HepG2 (cell line): ENCODE measurements around the gene ZFP36L2. TPM values are rescaled to one million over a fixed set of nuclear protein-coding genes. Genes with fewer than 3 reads are reported as not detected.

Source experiments
- ATAC-seq: fragments of 200-7000 bp; cut with Tn5 transposase; 3 replicates; pipeline ENCODE4 v1.9.1; 2020; ENCODE audit warnings: mild to moderate bottlenecking, moderate library complexity
- BruUV-seq: library from RNA; stranded (reverse); fragments of 400-500 nt; replicated peaks from 2 replicates; lab custom pipeline; 2021; lab: Mats Ljungman, UMichigan
- CTCF ChIA-PET: fragments of 300-600 bp; formaldehyde crosslinking; extraction: SDS; loops from one replicate; lab custom pipeline; 2021; ENCODE audit warnings: low total read pairs, inconsistent platforms, low intra/inter-chr PET ratio; lab: Yijun Ruan, JAX
- POLR2A ChIA-PET: fragments of 350-600 bp; sonication (Branson Sonifier 250); formaldehyde crosslinking; loops from one replicate; lab custom pipeline; 2020; ENCODE audit warnings: antibody characterized with exemption, inconsistent platforms; lab: Yijun Ruan, JAX
- DNase-seq: peaks from one replicate; pipeline ENCODE4 v3.0.0-alpha.2; 2015; ENCODE audit warnings: low spot score
- FAIRE-seq: peaks from 3 replicates; lab custom pipeline; 2011; peaks lifted over from hg19 to GRCh38; lab: Jason Lieb, UNC
- H2AFZ ChIP-seq: one replicate; pipeline ENCODE4 v1.6.1; 2011; ENCODE audit warnings: low read length, inconsistent platforms
- H3K27ac ChIP-seq: fragments of 300-600 bp; 3 replicates; pipeline ENCODE4 v1.8.0; 2011; ENCODE audit warnings: mixed run types, mild to moderate bottlenecking, mixed read lengths, low read length, inconsistent platforms; ENCODE audit not compliant: insufficient read depth; ENCODE audit errors: extremely low read length
- H3K27me3 ChIP-seq, 2 experiments: fragments of 200-600 bp in 1 of 2; 2 replicates in 1 of 2; 3 replicates in 1 of 2; pipeline versions ENCODE4 v1.6.0 to v1.8.0; 2011; ENCODE audit warnings: low read length in 2 of 2, mild to moderate bottlenecking in 2 of 2, moderate library complexity in 2 of 2, inconsistent platforms in 1 of 2; ENCODE audit not compliant: insufficient read depth in 2 of 2, control insufficient read depth in 1 of 2
- H3K36me3 ChIP-seq, 2 experiments: fragments of 200-600 bp in 1 of 2; replicated peaks in 1 of 2; 2 replicates in 1 of 2; 3 replicates in 1 of 2; pipeline versions ENCODE4 v1.5.1 to v1.8.0; 2011; ENCODE audit warnings: low read length in 2 of 2, inconsistent platforms in 1 of 2; ENCODE audit not compliant: insufficient read depth in 2 of 2, control insufficient read depth in 1 of 2
- H3K4me1 ChIP-seq: 2 replicates; pipeline ENCODE4 v1.5.1; 2012; ENCODE audit warnings: low read length, inconsistent platforms; ENCODE audit not compliant: insufficient read depth
- H3K4me2 ChIP-seq: 2 replicates; pipeline ENCODE4 v1.6.0; 2011; ENCODE audit warnings: low read depth, low read length, inconsistent platforms
- H3K4me3 ChIP-seq, 3 experiments: fragments of 200-600 bp in 1 of 3; sonication (generic), shearing (Covaris generic) in 1 of 3; replicated peaks in 1 of 3; 2 replicates each; pipeline ENCODE4 v1.5.1; 2011 to 2016; ENCODE audit warnings: low read length in 3 of 3, inconsistent platforms in 2 of 3, low read depth in 2 of 3, mild to moderate bottlenecking in 2 of 3, control low read depth in 1 of 3, mixed read lengths in 1 of 3; ENCODE audit not compliant: insufficient read depth in 1 of 3
- H3K79me2 ChIP-seq: one replicate; pipeline ENCODE4 v1.6.1; 2011; ENCODE audit warnings: low read length, inconsistent platforms; ENCODE audit not compliant: insufficient read depth
- H3K9ac ChIP-seq: 2 replicates; pipeline ENCODE4 v1.6.0; 2011; ENCODE audit warnings: mild to moderate bottlenecking, low read depth, low read length, inconsistent platforms; ENCODE audit not compliant: insufficient read depth
- H3K9me3 ChIP-seq: 2 replicates; pipeline ENCODE4 v1.5.1; 2012; ENCODE audit warnings: mild to moderate bottlenecking, low read length
- H4K20me1 ChIP-seq: 2 replicates; pipeline ENCODE4 v1.6.0; 2011; ENCODE audit warnings: inconsistent platforms, mild to moderate bottlenecking, low read length, moderate library complexity; ENCODE audit not compliant: insufficient read depth
- ARNT2 ChIP-seq: sonication (generic); formaldehyde crosslinking; IDR thresholded peaks from 2 replicates; pipeline ENCODE4 v1.8.0; 2022; ENCODE audit warnings: mild to moderate bottlenecking, low read depth, missing genetic modification reagents, moderate library complexity
- ATF5 ChIP-seq: sonication (generic); formaldehyde crosslinking; IDR thresholded peaks from 2 replicates; pipeline ENCODE4 v1.4.0; 2020; ENCODE audit warnings: mild to moderate bottlenecking, low read depth, missing genetic modification reagents
- EED ChIP-seq: sonication (generic); formaldehyde crosslinking; IDR thresholded peaks from 2 replicates; pipeline ENCODE4 v1.5.0; 2020; ENCODE audit warnings: mild to moderate bottlenecking, missing genetic modification reagents
- FOSL2 ChIP-seq: sonication (generic); formaldehyde crosslinking; IDR thresholded peaks from 2 replicates; pipeline ENCODE4 v1.4.0; 2020; ENCODE audit warnings: missing genetic modification reagents
- GTF2F1 ChIP-seq: fragments of 150-350 bp; IDR thresholded peaks from 2 replicates; pipeline ENCODE4 v1.6.1; 2014; ENCODE audit warnings: low read length
- HNRNPK ChIP-seq: fragments of 200-400 bp; formaldehyde crosslinking; IDR thresholded peaks from 2 replicates; pipeline ENCODE4 v1.6.1; 2018; ENCODE audit warnings: low read length, low read depth, moderate library complexity, mild to moderate bottlenecking; ENCODE audit not compliant: poor library complexity, severe bottlenecking
- ISX ChIP-seq: sonication (generic); formaldehyde crosslinking; conservative IDR thresholded peaks from 2 replicates; pipeline ENCODE4 v1.5.0; 2020; ENCODE audit warnings: missing genetic modification reagents
- KDM5B ChIP-seq: sonication (generic); formaldehyde crosslinking; IDR thresholded peaks from 2 replicates; pipeline ENCODE4 v1.4.0; 2020; ENCODE audit warnings: missing genetic modification reagents, mild to moderate bottlenecking, borderline replicate concordance
- KLF13 ChIP-seq: sonication (generic); formaldehyde crosslinking; IDR thresholded peaks from 2 replicates; pipeline ENCODE4 v1.4.0; 2020; ENCODE audit warnings: mild to moderate bottlenecking, missing genetic modification reagents
- MTF1 ChIP-seq: sonication (generic); formaldehyde crosslinking; IDR thresholded peaks from 2 replicates; pipeline ENCODE4 v1.5.0; 2020; ENCODE audit warnings: missing genetic modification reagents
- NCOA1 ChIP-seq: sonication (generic); formaldehyde crosslinking; IDR thresholded peaks from 2 replicates; pipeline ENCODE4 v1.9.0; 2021; ENCODE audit warnings: missing genetic modification reagents
- NR2C2 ChIP-seq: sonication (generic); formaldehyde crosslinking; IDR thresholded peaks from 2 replicates; pipeline ENCODE4 v1.4.0; 2020; ENCODE audit warnings: missing genetic modification reagents, mild to moderate bottlenecking, moderate library complexity, borderline replicate concordance
- PAWR ChIP-seq: sonication (generic); formaldehyde crosslinking; IDR thresholded peaks from 2 replicates; pipeline ENCODE4 v1.4.0; 2020; ENCODE audit warnings: missing genetic modification reagents, mild to moderate bottlenecking, borderline replicate concordance
- SMAD9 ChIP-seq: sonication (generic); formaldehyde crosslinking; IDR thresholded peaks from 2 replicates; pipeline ENCODE4 v1.5.1; 2020; ENCODE audit warnings: mild to moderate bottlenecking, missing genetic modification reagents
- TCF7L2 ChIP-seq: IDR thresholded peaks from 2 replicates; pipeline ENCODE4 v1.6.1; 2011; ENCODE audit warnings: mild to moderate bottlenecking, low read depth, low read length, moderate library complexity
- TFDP2 ChIP-seq: sonication (generic); formaldehyde crosslinking; IDR thresholded peaks from 2 replicates; pipeline ENCODE4 v1.4.0; 2020; ENCODE audit warnings: missing genetic modification reagents
- ZNF121 ChIP-seq: sonication (generic); formaldehyde crosslinking; IDR thresholded peaks from 2 replicates; pipeline ENCODE4 v1.5.0; 2020; ENCODE audit warnings: mild to moderate bottlenecking, missing genetic modification reagents
- ZNF224 ChIP-seq: sonication (generic); formaldehyde crosslinking; IDR thresholded peaks from 2 replicates; pipeline ENCODE4 v1.5.0; 2020; ENCODE audit warnings: mild to moderate bottlenecking, missing genetic modification reagents
- ZNF24 ChIP-seq: fragments of 450-650 bp; IDR thresholded peaks from 2 replicates; pipeline ENCODE4 v1.6.1; 2017; ENCODE audit warnings: antibody characterized with exemption, mild to moderate bottlenecking
- ZNF503 ChIP-seq: sonication (generic); formaldehyde crosslinking; IDR thresholded peaks from 2 replicates; pipeline ENCODE4 v1.4.0; 2020; ENCODE audit warnings: missing genetic modification reagents
- ZNF644 ChIP-seq: IDR thresholded peaks from 2 replicates; pipeline ENCODE4 v1.6.1; 2016; ENCODE audit warnings: low read depth
- ZNF766 ChIP-seq: sonication (generic); formaldehyde crosslinking; IDR thresholded peaks from 2 replicates; pipeline ENCODE4 v1.5.0; 2020; ENCODE audit warnings: missing genetic modification reagents, borderline replicate concordance
- ZSCAN22 ChIP-seq: sonication (generic); formaldehyde crosslinking; IDR thresholded peaks from 2 replicates; pipeline ENCODE4 v1.4.0; 2020; ENCODE audit warnings: mild to moderate bottlenecking, missing genetic modification reagents
- WGBS: methylation state at CpG from one replicate; pipeline ENCODE4 v1.1.6; 2017; ENCODE audit warnings: low lambda C conversion rate; 5-methylcytosine and 5-hydroxymethylcytosine counted together
- in situ Hi-C: cut with HindIII; loops from 2 replicates; pipeline ENCODE4 v1.10.0; 2017; ENCODE audit warnings: low pct_unique_long_range_greater_than_20kb; ENCODE audit not compliant: extremely low pct_ligation_motif_present
- intact Hi-C: fragments of 100-400 bp; cut with micrococcal nuclease; formaldehyde crosslinking; loops from one replicate; pipeline ENCODE4 v1.10.0; 2022; ENCODE audit not compliant: unreplicated experiment
- polyA plus RNA-seq, 8 experiments: library from polyadenylated mRNA; depleted of rRNA in 3 of 8; stranded (reverse) in 7 of 8; unstranded in 1 of 8; fragments of >200 nt; fragmentation: Illumina TruSeq in 4 of 8; extraction: Trizol in 4 of 8; gene quantifications; 2 replicates each; pipeline versions ENCODE4 v1.2.1 to v1.2.3, GENCODE V29; 2011 to 2016; ENCODE audit warnings: low read depth in 4 of 8, missing spikeins in 1 of 8, mixed read lengths in 1 of 8; ENCODE audit not compliant: insufficient read depth in 1 of 8
- total RNA-seq, 5 experiments: library from RNA; depleted of rRNA; stranded (reverse); fragments of >200 nt; fragmentation: Illumina TruSeq; extraction: Trizol; gene quantifications; 2 replicates each; pipeline ENCODE4 v1.2.3, GENCODE V29; 2016; ENCODE audit warnings: low read depth in 1 of 5

ZFP36L2 gene
- total and polyA plus RNA-seq, 2 of the 13 experiments (the other 11 are each of a cell fraction or from before 2014, with no cell fraction given) = 11.2 to 21.8 TPM

- ATAC-seq (peak; percentile 52), FAIRE-seq (no peak), DNase-seq (no peak)
- Histone ChIP-seq H3K9ac (peak overlapping the region; percentile 80), H3K36me3 (peaks cover 3 to 10% of the 10 kb centered on the region in 2 experiments; a peak in 4 of 5 replicates), H4K20me1 (peaks cover 31% of the 10 kb centered on the region), H2AFZ (no peak overlapping the region), H3K4me2 (peak overlapping the region; percentile 99), H3K79me2 (peaks cover 46% of the 10 kb centered on the region), H3K27ac (peak overlapping the region; percentile 89), H3K4me3 (peak overlapping the region; percentile 80 to 97 (median 89)), H3K27me3 (no peaks in the 10 kb centered on the region; a peak in 1 of 5 replicates), H3K9me3 (no peaks in the 10 kb centered on the region), H3K4me1 (peaks cover 53% of the 10 kb centered on the region)
- CTCF ChIA-PET = no interaction called here
- WGBS = 2% methylated on average over 8 of the region's 10 CpGs
- intact Hi-C loops (loop anchor here (2.0 kb wide), 1 partner anchor 241 kb away; no protein-coding TSS in a partner anchor), in situ Hi-C loops (loop anchor here (10.0 kb wide), 1 partner anchor 55 kb away; no protein-coding TSS in a partner anchor)
- POLR2A ChIA-PET = interaction anchor here (1.0 to 13.7 kb wide), 25 partner anchors 7 to 292 kb away, joined by 3 to 324 read pairs (median 7); partner anchors contain the start of gene ZFP36L2
- no TSS peak for BruUV-seq
- peak; percentile 59; the same call in 1 of the 2 replicates for TF ChIP-seq ZNF224 (CRISPR knock-in tag)
- no peak for TF ChIP-seq KLF13 (CRISPR knock-in tag)
- TF ChIP-seq PAWR (CRISPR knock-in tag) = no peak
- TF ChIP-seq ZNF24 = no peak
- no peak for TF ChIP-seq ATF5 (CRISPR knock-in tag)
- no peak for TF ChIP-seq ZNF644 (CRISPR knock-in tag)
- TF ChIP-seq KDM5B = no peak
- no peak for TF ChIP-seq EED (CRISPR knock-in tag)
- no peak for TF ChIP-seq ZSCAN22 (CRISPR knock-in tag)
- TF ChIP-seq FOSL2 (CRISPR knock-in tag) = peak; percentile 1; the same call in 1 of the 2 replicates
- no peak for TF ChIP-seq ARNT2 (CRISPR knock-in tag)
- no peak for TF ChIP-seq GTF2F1
- no peak for TF ChIP-seq MTF1 (CRISPR knock-in tag)
- TF ChIP-seq SMAD9 (CRISPR knock-in tag) = no peak
- peak; percentile 33; the same call in 1 of the 2 replicates for TF ChIP-seq NR2C2 (CRISPR knock-in tag)
- TF ChIP-seq TCF7L2 = no peak
- 0 out of 2 replicates have a peak, but pooled peaks have one; percentile 8 for TF ChIP-seq NCOA1
- no peak for TF ChIP-seq ZNF121 (CRISPR knock-in tag)
- TF ChIP-seq ZNF503 = 0 out of 2 replicates have a peak, but pooled peaks have one; percentile 14
- no peak for TF ChIP-seq HNRNPK
- TF ChIP-seq ZNF766 (CRISPR knock-in tag) = no peak; the same call in 1 of the 2 replicates
- TF ChIP-seq TFDP2 = 0 out of 2 replicates have a peak, but pooled peaks have one; percentile 7
- TF ChIP-seq ISX (CRISPR knock-in tag) = no peak
Observed at GRCh38 chr2:43220229-43220751, 6.1 kb downstream of the ZFP36L2 start.
